Measurements from ENCODE around the gene FAM219A.

DNA sequence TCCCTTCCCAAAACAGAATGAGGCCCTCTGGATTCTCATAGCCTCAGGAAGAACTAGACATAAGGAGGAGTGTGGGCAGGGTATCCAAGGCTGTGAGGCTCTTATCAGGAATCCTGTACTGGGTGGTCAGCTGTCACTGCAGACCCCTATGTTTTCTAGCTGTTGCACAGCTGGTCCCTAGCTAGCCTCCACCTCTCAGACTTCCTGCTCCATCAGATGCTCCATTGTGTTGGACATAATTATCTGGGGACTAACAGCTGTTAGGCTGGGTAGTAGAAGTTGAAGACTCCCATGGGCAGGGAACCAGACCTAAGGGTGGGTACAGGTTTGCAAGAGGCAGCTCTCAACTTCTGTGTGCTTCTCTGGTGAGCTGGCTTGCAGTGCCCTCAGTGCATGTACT is 18.4 kb downstream of the FAM219A start:
- TF ChIP-seq, protein P1, sequence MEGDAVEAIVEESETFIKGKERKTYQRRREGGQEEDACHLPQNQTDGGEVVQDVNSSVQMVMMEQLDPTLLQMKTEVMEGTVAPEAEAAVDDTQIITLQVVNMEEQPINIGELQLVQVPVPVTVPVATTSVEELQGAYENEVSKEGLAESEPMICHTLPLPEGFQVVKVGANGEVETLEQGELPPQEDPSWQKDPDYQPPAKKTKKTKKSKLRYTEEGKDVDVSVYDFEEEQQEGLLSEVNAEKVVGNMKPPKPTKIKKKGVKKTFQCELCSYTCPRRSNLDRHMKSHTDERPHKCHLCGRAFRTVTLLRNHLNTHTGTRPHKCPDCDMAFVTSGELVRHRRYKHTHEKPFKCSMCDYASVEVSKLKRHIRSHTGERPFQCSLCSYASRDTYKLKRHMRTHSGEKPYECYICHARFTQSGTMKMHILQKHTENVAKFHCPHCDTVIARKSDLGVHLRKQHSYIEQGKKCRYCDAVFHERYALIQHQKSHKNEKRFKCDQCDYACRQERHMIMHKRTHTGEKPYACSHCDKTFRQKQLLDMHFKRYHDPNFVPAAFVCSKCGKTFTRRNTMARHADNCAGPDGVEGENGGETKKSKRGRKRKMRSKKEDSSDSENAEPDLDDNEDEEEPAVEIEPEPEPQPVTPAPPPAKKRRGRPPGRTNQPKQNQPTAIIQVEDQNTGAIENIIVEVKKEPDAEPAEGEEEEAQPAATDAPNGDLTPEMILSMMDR (IDR thresholded peaks at IDR 0.05), result no peak
- TF ChIP-seq POLR2AphosphoS5 (IDR thresholded peaks at IDR 0.05) (no peak), POLR2A (IDR thresholded peaks at IDR 0.05) (no peak)
